CD14-positive monocyte (primary cell): ENCODE data around the gene SIPA1L3. TPM values are rescaled to one million over a fixed set of nuclear protein-coding genes. Genes with fewer than 3 reads are reported as not detected.
A peak's percentile ranks its signal among the peaks of the same experiment; 100 is the strongest.

Experiments
- DNase-seq, 3 donors: peaks; one replicate each; pipeline ENCODE4 v3.0.0-alpha.2; 2011 to 2022
- H2AFZ ChIP-seq: 2 replicates; pipeline ENCODE4 v1.6.0; 2012; ENCODE audit warnings: mild to moderate bottlenecking, low read depth, low read length, inconsistent platforms; ENCODE audit not compliant: insufficient read depth, poor library complexity, severe bottlenecking
- H3K27ac ChIP-seq, 2 donors: 1 replicate in 1 of 2; 2 replicates in 1 of 2; pipeline ENCODE4 v1.5.1; 2012 to 2013; ENCODE audit warnings: low read length in 2 of 2, control low read depth in 1 of 2, inconsistent platforms in 1 of 2, low read depth in 1 of 2, mild to moderate bottlenecking in 1 of 2
- H3K27me3 ChIP-seq, 2 donors: one replicate each; pipeline versions ENCODE4 v1.6.0 to v1.6.1; 2011 to 2013; ENCODE audit warnings: low read length in 2 of 2; ENCODE audit not compliant: control insufficient read depth in 2 of 2, insufficient read depth in 2 of 2
- H3K36me3 ChIP-seq, 2 donors: replicated peaks in 1 of 2; 1 replicate in 1 of 2; 2 replicates in 1 of 2; pipeline versions ENCODE4 v1.5.1 to v1.6.1; 2012 to 2013; ENCODE audit warnings: low read length in 2 of 2, control low read depth in 1 of 2, inconsistent platforms in 1 of 2, mild to moderate bottlenecking in 1 of 2; ENCODE audit not compliant: insufficient read depth in 2 of 2, control insufficient read depth in 1 of 2
- H3K4me1 ChIP-seq, 2 donors: 1 replicate in 1 of 2; 2 replicates in 1 of 2; pipeline versions ENCODE4 v1.5.1 to v1.6.1; 2012 to 2013; ENCODE audit warnings: low read length in 2 of 2, control low read depth in 1 of 2, inconsistent platforms in 1 of 2, mild to moderate bottlenecking in 1 of 2, moderate library complexity in 1 of 2; ENCODE audit not compliant: insufficient read depth in 2 of 2, control insufficient read depth in 1 of 2
- H3K4me2 ChIP-seq: replicated peaks from 2 replicates; pipeline ENCODE3; 2012; ENCODE audit warnings: low read length, moderate library complexity, mild to moderate bottlenecking; ENCODE audit not compliant: poor library complexity, severe bottlenecking; ENCODE audit errors: extremely low read depth
- H3K4me3 ChIP-seq, 3 experiments: fragments of 200-600 bp in 1 of 3; sonication (generic) in 1 of 3; replicated peaks in 1 of 3; 1 replicate in 2 of 3; 2 replicates in 1 of 3; pipeline ENCODE4 v1.5.1; 2011 to 2013; ENCODE audit warnings: low read length in 3 of 3, mild to moderate bottlenecking in 3 of 3, control low read depth in 2 of 3, low read depth in 2 of 3, inconsistent platforms in 1 of 3, moderate library complexity in 1 of 3
- H3K79me2 ChIP-seq: 2 replicates; pipeline ENCODE4 v1.6.0; 2012; ENCODE audit warnings: mild to moderate bottlenecking, control low read depth, inconsistent platforms, low read length, moderate library complexity; ENCODE audit not compliant: insufficient read depth
- H3K9ac ChIP-seq: 2 replicates; pipeline ENCODE4 v1.6.0; 2017; ENCODE audit warnings: low read length, mild to moderate bottlenecking; ENCODE audit not compliant: insufficient read depth, poor library complexity, severe bottlenecking
- H3K9me3 ChIP-seq, 2 donors: replicated peaks in 1 of 2; 1 replicate in 1 of 2; 2 replicates in 1 of 2; pipeline versions ENCODE4 v1.5.1 to v1.6.1; 2012 to 2013; ENCODE audit warnings: low read length in 2 of 2, control low read depth in 1 of 2; ENCODE audit not compliant: control insufficient read depth in 1 of 2, insufficient read depth in 1 of 2
- H4K20me1 ChIP-seq: 2 replicates; pipeline ENCODE4 v1.6.0; 2012; ENCODE audit warnings: mild to moderate bottlenecking, low read length, control low read depth, moderate library complexity; ENCODE audit not compliant: insufficient read depth
- H3K27ac Mint-ChIP-seq, 7 donors: one replicate each; pipeline ENCODE4 v1.8.0; 2020; ENCODE audit warnings: mild to moderate bottlenecking in 7 of 7, mixed read lengths in 7 of 7, moderate library complexity in 6 of 7, inconsistent platforms in 2 of 7
- H3K27me3 Mint-ChIP-seq, 3 donors: one replicate each; pipeline ENCODE4 v1.8.0; 2021 to 2022; ENCODE audit warnings: low read depth in 3 of 3, mild to moderate bottlenecking in 3 of 3, mixed read lengths in 3 of 3, moderate library complexity in 3 of 3, inconsistent platforms in 1 of 3
- H3K36me3 Mint-ChIP-seq, 2 donors: one replicate each; pipeline ENCODE4 v1.8.0; 2020; ENCODE audit warnings: mixed read lengths in 2 of 2, inconsistent platforms in 1 of 2, mild to moderate bottlenecking in 1 of 2
- H3K4me1 Mint-ChIP-seq: one replicate; pipeline ENCODE4 v1.8.0; 2020; ENCODE audit warnings: mild to moderate bottlenecking, mixed read lengths
- H3K4me3 Mint-ChIP-seq, 2 donors: one replicate each; pipeline ENCODE4 v1.8.0; 2020; ENCODE audit warnings: mild to moderate bottlenecking in 2 of 2, mixed read lengths in 2 of 2, moderate library complexity in 1 of 2
- H3K9me3 Mint-ChIP-seq, 7 donors: one replicate each; pipeline ENCODE4 v1.8.0; 2020 to 2022; ENCODE audit warnings: mixed read lengths in 7 of 7, mild to moderate bottlenecking in 6 of 7, moderate library complexity in 6 of 7, inconsistent platforms in 2 of 7
- CTCF ChIP-seq: fragments of 200-600 bp; IDR thresholded peaks from one replicate; pipeline ENCODE4 v1.8.0; 2022; ENCODE audit warnings: antibody characterized with exemption, mild to moderate bottlenecking
- WGBS: methylation state at CpG from one replicate; pipeline ENCODE4 v1.1.5; 2013; ENCODE audit warnings: missing lambda C conversion rate; ENCODE audit not compliant: insufficient coverage; 5-methylcytosine and 5-hydroxymethylcytosine counted together
- intact Hi-C, 2 donors: fragments of 100-400 bp; cut with micrococcal nuclease; formaldehyde crosslinking; loops; one replicate each; pipeline versions ENCODE4 v1.15.0 to v1.15.1; 2023
- polyA plus RNA-seq, 3 donors: library from polyadenylated mRNA; depleted of rRNA in 1 of 3; unstranded in 2 of 3; stranded (reverse) in 1 of 3; fragments of 300-500 nt in 2 of 3; fragments of >200 nt in 1 of 3; fragmentation: Illumina TruSeq in 2 of 3; gene quantifications; 1 replicate in 2 of 3; 2 replicates in 1 of 3; pipeline ENCODE4 v1.2.3, GENCODE V29; 2012 to 2021

Gene SIPA1L3
- polyA plus RNA-seq, 3 donors = 0.55 to 4.5 (median 0.99) TPM

DNA sequence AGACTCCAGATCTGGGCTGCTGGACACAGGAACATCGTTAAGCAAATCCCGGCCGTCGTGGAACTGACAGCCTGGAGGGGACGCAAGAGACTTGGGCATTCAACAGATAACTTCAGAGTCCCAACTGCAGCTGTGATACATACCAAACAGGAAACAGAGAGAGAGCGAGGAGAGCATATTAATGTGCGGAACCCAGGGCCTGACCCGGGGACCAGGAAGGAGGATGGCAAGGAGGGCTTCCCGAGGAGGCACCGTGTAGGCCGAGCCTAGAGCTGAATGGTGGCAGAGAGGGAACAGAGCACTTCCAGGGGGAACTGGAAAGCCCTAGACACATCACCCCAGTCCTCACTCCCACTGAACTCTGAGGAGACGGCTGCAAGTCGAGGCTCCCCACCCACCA, 68.1 kb downstream of the SIPA1L3 start:
- H3K79me2 ChIP-seq = no peaks in the 10 kb centered on the region
- Mint-ChIP-seq H3K36me3 (peaks cover 10 to 12% of the 10 kb centered on the region in 2 donors), H3K4me3 (no peak overlapping the region), H3K9me3 (peaks cover 14 to 21% (median 16%) of the 10 kb centered on the region in 7 donors), H3K4me1 (no peaks in the 10 kb centered on the region), H3K27ac (peak overlapping the region in 1 of 7 donors; percentile 49), H3K27me3 (no peaks in the 10 kb centered on the region)
- no peak overlapping the region for H3K9ac ChIP-seq
- H3K9me3 ChIP-seq = peaks cover 15 to 24% of the 10 kb centered on the region in 2 donors
- H3K36me3 ChIP-seq = peaks cover 0 to 7% of the 10 kb centered on the region in 2 donors
- H3K27ac ChIP-seq = no peak overlapping the region
- no peak for DNase-seq
- intact Hi-C loops = no loop called here
- TF ChIP-seq CTCF = no peak
- H3K4me2 ChIP-seq = no peak overlapping the region
- H2AFZ ChIP-seq = no peak overlapping the region
- 100% methylated on average over 4 of the region's 13 CpGs for WGBS
- H3K27me3 ChIP-seq = no peaks in the 10 kb centered on the region
- H3K4me1 ChIP-seq = no peaks in the 10 kb centered on the region
- H4K20me1 ChIP-seq = peaks cover 11% of the 10 kb centered on the region
- no peak overlapping the region for H3K4me3 ChIP-seq

DNA sequence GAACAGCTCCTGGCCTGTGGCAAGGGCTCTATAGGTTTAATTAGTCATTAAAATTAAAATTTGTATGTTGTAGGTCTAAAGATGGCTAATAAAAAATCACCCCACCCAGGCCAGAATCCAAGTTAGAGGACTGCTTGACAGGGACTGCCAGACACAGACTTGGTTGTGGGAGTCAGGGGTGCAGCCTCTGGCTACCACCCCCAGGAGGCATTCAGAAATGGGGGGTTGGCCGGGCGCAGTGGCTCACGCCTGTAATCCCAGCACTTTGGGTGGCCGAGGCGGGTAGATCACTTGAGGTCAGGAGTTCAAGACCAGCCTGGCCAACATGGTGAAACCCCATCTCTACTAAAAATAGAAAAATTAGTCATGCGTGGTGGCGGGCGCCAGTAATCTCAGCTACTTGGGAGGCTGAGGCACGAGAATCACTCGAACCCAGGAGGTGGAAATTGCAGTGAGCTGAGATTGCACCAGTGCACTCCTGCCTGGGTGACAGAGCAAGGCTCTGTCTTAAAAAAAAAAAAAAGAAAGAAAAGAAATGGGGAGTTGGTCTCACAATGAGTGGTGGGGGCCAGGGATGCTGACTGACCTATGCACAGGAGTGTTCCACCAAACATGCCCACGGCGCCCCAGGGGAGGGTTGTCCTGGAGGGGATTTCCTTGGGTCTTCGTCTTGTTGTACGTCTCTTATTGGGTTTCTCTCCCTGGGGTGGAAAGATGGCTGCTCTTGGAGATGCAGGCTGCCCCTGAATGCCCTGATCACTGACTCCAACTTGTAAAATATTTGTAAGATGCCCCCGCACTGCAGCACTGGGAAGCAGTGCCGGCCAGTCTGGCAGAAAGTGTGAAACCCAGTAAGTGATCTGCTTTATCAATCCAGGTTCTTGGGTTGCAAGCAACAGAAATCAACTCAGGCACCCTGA, 68.8 kb downstream of the SIPA1L3 start:
- 90% methylated on average over 8 of the region's 16 CpGs for WGBS
- Mint-ChIP-seq H3K27me3 (no peaks in the 10 kb centered on the region), H3K27ac (peak overlapping the region in 1 of 7 donors; percentile 41), H3K36me3 (peaks cover 4 to 7% of the 10 kb centered on the region in 2 donors), H3K9me3 (peaks cover 8 to 13% (median 8%) of the 10 kb centered on the region in 7 donors), H3K4me1 (no peaks in the 10 kb centered on the region), H3K4me3 (no peak overlapping the region)
- Histone ChIP-seq H3K27me3 (no peaks in the 10 kb centered on the region), H3K4me2 (no peak overlapping the region), H3K4me3 (no peak overlapping the region), H3K9me3 (peaks cover 7 to 16% of the 10 kb centered on the region in 2 donors), H3K27ac (no peak overlapping the region), H4K20me1 (peaks cover 17% of the 10 kb centered on the region), H3K36me3 (no peaks in the 10 kb centered on the region), H3K9ac (no peak overlapping the region), H3K4me1 (no peaks in the 10 kb centered on the region), H3K79me2 (no peaks in the 10 kb centered on the region), H2AFZ (no peak overlapping the region)
- intact Hi-C loops = no loop called here
- no peak for TF ChIP-seq CTCF
- no peak for DNase-seq
